Measurements from ENCODE around the gene OR2K2.
"Not testable (repeated sequence)": the region's sequence is repeated elsewhere in the genome, so short reads cannot be mapped to it uniquely, and the experiment has no call there.

OR2K2 gene, protein sequence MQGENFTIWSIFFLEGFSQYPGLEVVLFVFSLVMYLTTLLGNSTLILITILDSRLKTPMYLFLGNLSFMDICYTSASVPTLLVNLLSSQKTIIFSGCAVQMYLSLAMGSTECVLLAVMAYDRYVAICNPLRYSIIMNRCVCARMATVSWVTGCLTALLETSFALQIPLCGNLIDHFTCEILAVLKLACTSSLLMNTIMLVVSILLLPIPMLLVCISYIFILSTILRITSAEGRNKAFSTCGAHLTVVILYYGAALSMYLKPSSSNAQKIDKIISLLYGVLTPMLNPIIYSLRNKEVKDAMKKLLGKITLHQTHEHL

DNA sequence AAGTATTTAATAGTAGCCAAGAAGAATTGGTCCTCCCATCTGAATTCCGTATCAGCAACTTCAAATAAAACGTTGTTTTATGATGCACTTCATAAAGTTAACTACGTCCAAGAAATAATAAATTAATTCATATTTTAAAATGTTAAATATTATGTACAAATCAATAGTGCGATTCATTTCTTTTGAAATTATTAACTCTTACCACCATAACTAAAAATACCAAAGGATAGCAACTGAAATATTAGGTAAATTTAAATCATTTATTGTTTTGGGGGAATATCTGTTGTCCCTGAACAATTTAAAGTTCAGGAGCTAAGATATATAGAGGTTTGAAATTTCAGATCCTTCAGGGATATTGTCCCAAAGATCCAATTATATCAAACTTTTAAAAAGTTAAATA is at the start of gene OR2K2:
Gene OR2K2 (minus strand): TSS at position 101 of the 400 bp plus-strand sequence. CDS start 1,791 bp downstream, outside the sequence.
- no peak for DNase-seq (ENCODE audit: low spot score)

GRCh38 chr9:111375817-111376564 is 46.0 kb upstream of the OR2K2 start:
- no peak for DNase-seq (ENCODE audit: low spot score)

DNA sequence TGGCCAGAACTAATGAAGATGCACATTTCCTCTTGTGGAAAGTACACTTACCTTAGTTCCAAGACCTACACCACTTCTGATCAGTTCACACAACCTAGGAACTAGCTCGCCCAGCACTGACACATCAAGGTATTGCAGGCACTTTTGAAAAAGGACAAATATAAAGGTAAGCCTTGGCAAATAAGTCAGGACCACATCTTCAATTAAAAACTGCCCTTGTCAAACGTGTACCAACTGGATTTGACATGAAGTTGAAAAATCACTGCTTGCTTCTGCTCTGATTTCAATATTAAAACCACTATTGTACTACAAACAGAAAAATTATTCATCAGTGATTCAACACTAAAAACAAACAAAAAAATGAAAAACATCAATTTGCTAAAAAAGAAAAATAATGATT is 45.0 kb upstream of the OR2K2 start:
- no peak for DNase-seq (ENCODE audit: low spot score)

DNA sequence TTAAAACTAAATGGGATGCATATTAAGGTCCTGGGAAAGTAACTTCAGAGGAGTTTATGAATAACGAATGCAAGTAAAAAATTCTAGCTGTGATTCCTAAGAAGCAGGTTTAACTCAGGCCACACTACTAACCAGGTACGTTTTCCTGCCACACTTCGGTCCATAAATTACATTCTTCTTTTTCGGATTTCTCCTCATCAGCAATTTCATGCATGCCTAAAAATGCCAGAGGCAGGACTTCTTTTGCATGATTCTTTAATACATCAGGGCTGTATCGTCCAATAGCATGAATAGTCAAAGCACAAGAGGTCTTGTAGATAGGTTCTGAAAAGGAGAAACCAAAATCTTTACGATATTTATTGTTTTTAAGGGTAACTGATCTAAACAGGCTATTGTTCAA is 42.3 kb upstream of the OR2K2 start:
- DNase-seq (ENCODE audit: low spot score), result no peak

DNA sequence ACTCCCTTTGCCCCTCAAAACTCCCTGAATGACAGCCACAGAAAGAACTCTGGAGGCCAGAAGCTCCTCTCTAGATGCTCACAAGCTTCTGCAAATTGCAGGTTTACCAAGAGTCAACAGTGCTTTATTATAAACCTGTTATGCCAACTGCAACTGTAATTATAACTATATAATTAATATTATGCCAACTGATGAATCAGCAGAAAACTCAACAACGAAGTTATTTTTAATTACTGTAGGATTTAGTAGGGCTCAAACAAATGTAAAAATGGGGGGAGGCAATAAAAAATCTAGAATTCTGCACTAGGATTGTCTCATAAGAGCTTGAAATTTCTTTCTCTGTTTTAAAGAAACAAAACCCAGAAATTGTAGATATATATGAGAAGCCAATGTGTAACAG is 37.0 kb upstream of the OR2K2 start:
- no peak for DNase-seq (ENCODE audit: low spot score)

DNA sequence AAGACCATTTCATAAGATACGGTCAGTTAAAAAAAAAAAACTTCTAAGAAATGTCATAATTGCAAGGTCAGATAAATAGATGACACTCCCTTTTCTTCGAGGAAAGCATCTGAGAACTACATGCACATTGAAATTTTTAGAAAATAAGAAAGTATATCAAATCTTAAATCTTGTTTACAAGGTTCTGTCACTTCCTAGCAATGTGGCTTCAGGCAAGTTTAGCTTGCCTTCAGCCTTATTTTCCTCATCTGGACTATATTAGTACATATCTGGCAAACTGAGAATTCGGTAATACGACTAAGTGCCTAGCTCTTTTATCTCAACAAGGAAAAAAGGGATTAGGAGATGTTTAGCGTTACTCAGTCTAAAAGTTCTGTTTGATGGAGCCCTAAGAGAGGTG is 32.5 kb upstream of the OR2K2 start:
- DNase-seq (ENCODE audit: low spot score), result no peak

- DNase-seq (ENCODE audit: low spot score), result no peak
Observed at GRCh38 chr9:111360881-111361280, 30.9 kb upstream of the OR2K2 start.

GRCh38 chr9:111356481-111357244 is 26.6 kb upstream of the OR2K2 start:
- DNase-seq (ENCODE audit: low spot score), result no peak

DNA sequence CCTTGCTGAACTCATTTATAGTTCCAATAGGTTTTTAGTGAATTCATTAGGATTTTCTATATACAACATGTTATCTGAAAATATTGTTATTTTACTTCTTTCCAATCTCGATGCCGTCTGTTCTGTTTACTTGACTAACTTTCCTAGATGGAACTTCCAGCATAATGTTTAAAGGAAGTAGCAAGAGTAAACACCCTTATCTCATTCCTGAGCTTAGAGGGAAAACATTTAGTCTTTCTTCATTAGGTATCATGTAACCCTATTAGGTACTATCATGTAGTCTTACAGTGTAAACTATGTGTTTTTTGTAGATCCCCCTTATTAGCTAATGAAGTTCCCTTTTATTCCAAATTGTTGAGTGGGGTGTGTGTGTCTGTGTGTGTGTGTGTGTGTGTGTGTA is 22.5 kb upstream of the OR2K2 start:
- no peak for DNase-seq (ENCODE audit: low spot score)

DNA sequence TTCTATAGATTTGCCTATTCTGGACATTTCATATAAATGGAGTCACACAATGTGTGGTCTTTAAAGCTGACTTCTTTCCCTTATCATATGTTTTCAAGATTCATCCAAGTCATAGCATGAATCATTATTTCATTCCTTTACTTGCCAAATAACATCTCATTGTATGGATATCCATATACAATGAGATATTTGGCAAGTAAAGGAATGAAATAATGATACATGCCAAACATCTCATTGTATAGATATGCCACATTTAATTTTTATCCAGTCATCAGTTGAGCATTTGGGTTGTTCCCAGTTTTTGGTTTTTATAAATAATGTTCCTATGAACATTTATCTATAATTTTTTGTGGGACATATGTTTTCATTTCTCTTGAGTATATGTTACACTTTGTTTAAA is 20.5 kb upstream of the OR2K2 start:
- no peak for DNase-seq (ENCODE audit: low spot score)

GRCh38 chr9:111349766-111350165 is 19.7 kb upstream of the OR2K2 start:
- no peak for DNase-seq (ENCODE audit: low spot score)

GRCh38 chr9:111348821-111349271 is 18.8 kb upstream of the OR2K2 start:
- DNase-seq (ENCODE audit: low spot score), result no peak

DNA sequence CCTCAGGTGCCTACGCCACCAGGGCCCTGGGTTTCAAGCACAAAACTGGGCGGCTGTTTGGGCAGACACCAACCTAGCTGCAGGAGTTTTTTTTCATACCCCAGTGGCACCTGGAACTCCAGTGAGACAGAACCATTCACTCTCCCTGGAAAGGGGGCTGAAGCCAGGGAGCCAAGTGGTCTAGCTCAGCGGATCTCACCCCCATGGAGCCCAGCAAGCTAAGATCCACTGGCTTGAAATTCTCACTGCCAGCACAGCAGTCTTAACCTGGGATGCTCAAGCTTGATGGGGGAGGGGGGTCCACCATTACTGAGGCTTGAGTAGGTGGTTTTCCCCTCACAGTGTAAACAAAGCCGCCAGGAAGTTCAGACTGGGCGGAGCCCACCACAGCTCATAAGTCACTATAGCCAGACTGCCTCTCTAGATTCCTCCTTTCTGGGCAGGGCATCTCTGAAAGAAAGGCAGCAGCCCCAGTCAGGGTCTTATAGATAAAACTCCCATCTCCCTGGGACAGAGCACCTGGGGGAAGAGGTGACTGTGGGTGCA is 4.4 kb upstream of the OR2K2 start:
- DNase-seq (ENCODE audit: low spot score), result not testable (repeated sequence)

GRCh38 chr9:111320631-111321030 is 9.4 kb downstream of the OR2K2 start:
- DNase-seq (ENCODE audit: low spot score), result no peak

DNA sequence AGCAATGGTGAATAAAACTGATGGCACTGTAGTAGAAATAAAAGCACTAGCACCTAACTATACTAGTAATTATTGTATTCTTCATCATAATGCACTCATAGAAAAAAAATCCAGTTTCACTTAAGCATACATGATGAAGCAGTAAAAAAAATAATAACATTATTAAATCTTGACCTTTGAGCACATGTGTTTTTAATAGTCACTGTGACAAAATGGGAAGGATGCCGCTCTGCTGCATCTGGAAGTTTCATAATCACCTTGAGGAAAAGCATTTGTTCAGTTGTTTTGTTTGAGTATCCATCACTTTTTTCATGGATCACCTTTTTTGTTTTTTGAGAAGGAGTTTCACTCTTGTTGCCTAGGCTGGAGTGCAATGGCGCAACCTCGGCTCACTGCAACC is 13.2 kb downstream of the OR2K2 start:
- no peak for DNase-seq (ENCODE audit: low spot score)

DNA sequence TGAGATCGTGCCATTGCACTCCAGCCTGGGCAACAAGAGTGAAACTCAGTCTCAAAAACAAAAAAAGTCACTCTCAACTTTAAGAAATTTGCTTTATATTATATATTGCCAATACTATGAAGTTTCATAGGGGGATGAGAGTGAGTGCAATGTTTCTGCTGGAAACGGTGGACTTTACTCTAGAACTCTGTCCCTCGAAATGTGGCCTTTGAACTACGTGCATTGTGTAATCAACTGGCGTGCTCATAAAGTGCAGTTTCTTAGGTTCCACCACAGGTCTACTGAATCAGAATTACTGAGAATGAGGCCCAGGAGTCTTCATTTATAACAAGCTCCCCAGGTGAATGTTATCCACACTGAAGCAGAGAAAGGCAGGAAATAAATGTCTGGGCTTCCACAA is 24.1 kb downstream of the OR2K2 start:
- DNase-seq (ENCODE audit: low spot score), result no peak

DNA sequence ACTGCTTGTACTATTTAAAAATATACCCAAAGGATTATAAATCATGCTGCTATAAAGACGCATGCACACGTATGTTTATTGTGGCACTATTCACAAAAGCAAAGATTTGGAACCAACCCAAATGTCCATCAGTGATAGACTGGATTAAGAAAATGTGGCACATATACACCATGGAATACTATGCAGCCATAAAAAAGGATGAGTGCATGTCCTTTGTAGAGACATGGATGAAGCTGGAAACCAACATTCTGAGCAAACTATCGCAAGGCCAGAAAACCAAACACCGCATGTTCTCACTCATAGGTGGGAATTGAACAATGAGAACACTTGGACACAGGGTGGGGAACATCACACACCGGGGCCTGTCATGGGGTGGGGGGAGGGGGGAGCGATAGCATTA is 26.0 kb downstream of the OR2K2 start:
- not testable (repeated sequence) for DNase-seq (ENCODE audit: low spot score)

DNA sequence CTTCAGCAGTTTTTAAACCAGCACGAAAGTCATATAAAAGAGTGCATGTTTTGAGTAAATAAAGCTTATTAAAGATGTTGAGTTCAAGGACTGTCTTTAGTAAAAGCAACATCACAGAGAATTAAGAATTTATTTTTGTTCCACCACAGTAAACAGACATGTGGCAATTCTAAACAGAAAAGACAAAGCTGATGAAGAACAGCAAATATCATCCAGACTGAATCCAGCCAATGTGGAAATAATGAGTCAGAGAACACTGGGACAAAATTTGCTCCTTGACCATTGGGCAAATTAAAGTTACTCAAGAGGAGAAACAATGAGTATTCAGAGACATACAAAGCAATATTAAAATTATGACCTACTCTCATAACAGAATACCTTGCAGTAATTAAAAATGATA is 28.8 kb downstream of the OR2K2 start:
- no peak for DNase-seq (ENCODE audit: low spot score)

- DNase-seq (ENCODE audit: low spot score), result no peak
Observed at GRCh38 chr9:111300140-111300735, 29.8 kb downstream of the OR2K2 start.

GRCh38 chr9:111299599-111299966 is 30.4 kb downstream of the OR2K2 start:
- DNase-seq (ENCODE audit: low spot score), result not testable (repeated sequence)

GRCh38 chr9:111298731-111299598 is 31.1 kb downstream of the OR2K2 start:
- peak; percentile 91 for DNase-seq (ENCODE audit: low spot score)
